ENCODE data around the gene CGB2. TPM values are rescaled to one million over a fixed set of nuclear protein-coding genes. Genes with fewer than 3 reads are reported as not detected.
"Not testable (repeated sequence)": the region's sequence is repeated elsewhere in the genome, so short reads cannot be mapped to it uniquely, and the experiment has no call there.

CGB2 gene
- polyA plus RNA-seq, 5 donors: not detected

GRCh38 chr19:49009828-49010227 lies 21.9 kb upstream of the CGB2 start:
- DNase-seq: no peak

- no peak for DNase-seq
These were observed 21.2 kb upstream of the CGB2 start for GRCh38 chr19:49010453-49010852.

- DNase-seq: no peak
These were observed 20.5 kb upstream of the CGB2 start for GRCh38 chr19:49011194-49011593.

- DNase-seq: no peak
These were observed 17.4 kb upstream of the CGB2 start for GRCh38 chr19:49014123-49014869.

DNA sequence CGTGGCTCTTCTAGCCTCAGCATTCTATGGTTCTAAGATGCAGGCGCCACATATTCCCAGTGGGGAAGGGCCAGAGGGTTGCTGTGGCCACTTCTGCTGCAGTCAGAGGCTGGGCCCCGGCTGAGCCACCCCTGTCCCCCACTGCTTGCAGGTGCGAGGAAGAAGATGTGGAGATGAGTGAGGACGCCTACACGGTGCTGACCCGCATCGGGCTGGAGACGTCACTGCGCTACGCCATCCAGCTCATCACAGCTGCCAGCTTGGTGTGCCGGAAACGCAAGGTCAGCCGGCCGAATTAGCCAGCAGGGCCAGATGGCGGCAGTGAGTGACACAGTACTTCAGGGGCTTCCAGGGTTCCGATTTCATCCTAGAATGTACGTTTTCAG lies 16.8 kb upstream of the CGB2 start:
- DNase-seq: no peak

DNA sequence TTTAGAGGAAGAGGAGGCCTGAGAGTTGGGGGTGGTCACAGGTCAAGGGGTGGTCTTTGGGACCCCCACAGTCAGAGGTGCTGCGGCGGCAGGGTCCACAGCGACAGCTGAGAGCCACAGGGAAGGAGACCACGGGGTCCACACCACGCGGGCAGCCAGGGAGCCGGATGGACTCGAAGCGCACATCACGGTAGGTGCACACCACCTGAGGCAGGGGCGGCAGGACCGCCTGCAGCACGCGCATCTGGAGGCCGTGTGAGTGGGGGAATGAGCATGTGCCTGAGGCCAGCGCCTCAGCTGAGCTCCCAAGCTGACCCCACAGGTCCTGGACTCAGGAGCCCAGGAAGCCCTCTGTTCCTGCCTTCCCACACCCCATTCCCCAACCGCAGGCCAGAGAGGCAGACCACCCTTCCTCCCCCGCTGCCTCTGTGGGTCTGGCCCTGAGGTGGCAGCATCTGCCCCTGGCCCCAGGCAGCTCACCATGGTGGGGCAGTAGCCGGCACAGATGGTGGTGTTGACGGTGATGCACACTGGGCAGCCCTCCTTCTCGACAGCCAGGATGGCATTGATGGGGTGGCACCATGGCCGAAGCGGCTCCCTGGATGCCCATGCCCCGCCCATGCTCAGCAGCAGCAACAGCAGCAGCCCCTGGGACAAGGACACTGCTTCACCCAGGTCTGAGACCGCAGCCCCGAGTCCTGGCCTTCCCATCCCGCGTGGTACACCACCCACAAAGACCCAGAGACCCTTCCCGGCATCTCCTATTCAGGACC lies 15.4 kb upstream of the CGB2 start:
- DNase-seq: no peak

DNA sequence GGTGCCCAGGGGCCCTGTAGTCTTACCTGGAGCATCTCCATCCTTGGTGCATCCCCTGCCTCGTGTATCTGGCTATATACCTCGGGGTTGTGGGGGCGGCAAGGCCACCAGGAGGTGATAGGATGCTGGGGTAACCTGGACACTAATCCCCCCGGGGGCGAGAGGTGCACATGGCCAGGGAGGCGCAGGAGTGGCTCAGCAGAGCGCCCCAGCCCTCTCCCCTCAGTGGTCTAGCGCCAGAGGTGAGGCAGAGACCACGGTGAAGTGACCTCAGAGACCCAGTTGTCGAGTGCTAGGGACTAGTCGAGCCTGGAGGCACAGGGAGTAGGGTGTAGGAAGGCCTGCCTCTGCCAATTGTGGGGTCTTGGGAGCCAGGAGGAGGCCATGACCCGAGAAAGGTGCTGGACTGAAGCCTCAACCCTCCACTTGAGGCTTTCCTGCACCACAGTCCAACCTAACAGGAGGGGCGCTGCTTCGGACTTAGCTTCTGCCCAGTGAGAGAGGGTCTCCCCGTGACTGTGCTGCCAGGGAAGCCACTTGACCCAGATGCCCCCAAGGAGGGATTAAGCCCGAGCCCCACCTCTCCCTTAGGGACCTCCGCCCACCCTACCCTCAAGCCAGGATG lies 14.5 kb upstream of the CGB2 start, which contains the start of gene LHB:
Gene LHB, minus strand, starts transcription at position 51 of the 625 bp plus-strand sequence. Its CDS starts 10 bp downstream, at position 41.
- no peak for DNase-seq

DNA sequence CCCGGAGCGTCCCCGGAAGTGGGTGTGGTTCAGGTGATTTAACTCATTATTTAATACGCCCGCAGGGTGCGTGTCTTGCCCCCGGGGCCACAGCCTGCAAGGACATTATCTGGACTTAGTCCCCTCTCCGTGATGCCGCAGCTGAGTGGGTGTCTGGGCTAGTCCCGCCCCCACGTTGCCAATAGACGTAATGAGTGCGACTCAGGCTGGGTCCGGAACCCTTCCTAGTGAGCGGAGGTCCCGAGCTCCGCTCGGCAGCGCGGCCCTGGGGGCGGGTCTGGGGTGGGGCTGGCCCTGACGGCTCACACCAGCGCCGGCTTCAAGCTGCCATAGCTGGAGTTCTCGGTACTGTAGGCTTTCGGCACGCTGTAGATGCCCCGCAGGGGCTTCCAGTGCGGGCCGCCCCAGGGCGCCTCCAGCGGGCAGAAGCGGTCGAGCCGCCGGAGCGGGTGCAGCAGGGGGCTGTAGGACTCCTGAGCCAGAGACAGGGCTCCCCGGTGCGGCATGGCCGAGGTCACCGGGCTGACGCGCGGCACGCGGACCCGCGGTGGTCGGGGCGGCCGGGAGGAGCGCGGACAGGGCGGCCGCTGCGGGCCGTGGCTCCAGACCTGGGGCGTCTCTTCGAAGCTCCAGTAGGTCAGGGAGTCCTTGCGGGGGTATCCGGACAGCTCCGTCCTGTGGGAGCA lies 13.9 kb upstream of the CGB2 start:
- no peak for DNase-seq

DNA sequence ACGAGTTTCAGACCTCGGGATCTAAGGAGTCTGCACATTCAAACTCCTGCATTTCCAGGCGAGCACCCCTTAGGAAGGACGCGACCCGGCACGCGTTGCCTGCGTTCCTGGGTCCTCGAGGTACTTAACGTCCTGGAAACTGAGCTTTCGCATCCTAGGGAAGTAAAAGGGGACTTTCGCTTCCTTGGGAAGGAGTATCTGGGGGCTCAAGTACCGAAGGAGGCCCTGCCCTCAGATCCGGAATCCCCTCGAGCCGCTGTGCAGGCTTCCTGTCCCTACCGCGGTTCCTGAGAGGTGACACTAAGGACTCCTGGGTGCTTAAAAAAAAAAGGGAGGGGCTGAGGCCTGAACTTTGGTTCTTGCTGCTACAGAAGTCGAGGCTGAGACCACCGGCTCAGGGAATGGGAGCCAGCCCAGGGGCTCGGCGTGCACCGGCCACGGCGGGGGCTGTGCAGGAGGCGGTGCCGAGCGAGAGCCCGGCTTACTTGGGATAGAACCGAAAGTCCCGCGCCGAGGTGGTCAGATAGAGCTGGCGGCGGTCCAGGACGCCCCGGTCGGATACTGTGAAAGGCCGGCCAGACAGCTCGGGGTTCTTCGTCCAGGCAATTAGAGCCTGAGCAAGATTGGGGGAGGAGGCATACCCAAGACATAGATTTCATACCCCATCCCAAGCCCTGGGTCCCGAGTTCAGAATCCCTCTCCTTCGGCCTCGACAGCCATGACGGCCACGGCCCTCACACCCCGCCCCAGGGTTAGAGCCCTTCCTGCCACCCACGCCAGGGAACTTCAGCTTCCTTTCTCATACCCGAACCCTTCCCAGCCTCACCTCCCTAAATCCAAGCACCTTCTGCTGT lies 13.1 kb upstream of the CGB2 start:
- not testable (repeated sequence) for DNase-seq

- DNase-seq: no peak
These were observed 12.3 kb upstream of the CGB2 start for GRCh38 chr19:49019242-49019932.

GRCh38 chr19:49020342-49020741 lies 11.3 kb upstream of the CGB2 start:
- no peak for DNase-seq

DNA sequence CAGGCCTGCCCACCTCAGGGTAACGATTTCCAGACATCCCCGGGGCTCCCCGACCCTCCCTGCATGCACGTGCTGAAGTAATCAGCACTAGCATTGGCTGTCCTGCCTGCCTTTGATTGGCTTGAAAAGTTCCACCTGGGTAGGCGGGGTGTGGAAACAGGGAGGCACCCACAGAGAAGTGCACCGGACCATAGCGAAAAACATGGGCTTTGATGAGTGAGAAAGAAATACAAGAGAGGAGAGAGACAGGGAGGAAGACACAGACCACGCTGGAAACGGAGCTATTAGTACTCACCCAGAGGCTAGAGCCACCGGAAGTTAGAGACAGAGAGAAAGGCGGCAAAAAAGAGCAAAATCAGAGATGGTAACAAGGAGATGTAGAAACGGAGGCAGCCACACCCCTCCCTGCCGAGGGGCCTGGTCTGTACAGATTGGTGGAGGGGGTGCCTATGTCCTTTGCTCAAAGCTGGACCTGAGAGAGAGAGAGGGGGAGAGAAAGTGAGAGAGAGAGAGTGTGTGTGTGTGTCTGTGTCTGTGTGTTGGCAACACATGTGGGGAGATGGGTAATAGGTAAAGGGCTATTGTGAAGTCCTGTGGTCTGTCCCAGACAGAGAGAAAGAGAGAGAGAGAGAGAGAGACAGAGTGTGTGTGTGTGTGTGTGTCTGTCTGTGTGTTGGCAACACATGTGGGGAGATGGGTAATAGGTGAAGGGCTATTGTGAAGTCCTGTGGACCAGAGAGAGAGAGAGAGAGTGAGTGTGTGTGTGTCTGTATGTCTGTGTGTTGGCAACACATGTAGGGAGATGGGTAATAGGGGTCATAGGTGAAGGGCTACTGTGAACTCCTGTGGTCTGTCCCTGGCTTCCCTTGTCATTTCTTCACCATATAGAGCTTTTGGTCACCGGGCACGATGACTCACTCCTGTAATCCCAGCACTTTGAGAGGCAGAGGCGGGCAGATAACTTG lies 10.5 kb upstream of the CGB2 start:
- DNase-seq: no peak

DNA sequence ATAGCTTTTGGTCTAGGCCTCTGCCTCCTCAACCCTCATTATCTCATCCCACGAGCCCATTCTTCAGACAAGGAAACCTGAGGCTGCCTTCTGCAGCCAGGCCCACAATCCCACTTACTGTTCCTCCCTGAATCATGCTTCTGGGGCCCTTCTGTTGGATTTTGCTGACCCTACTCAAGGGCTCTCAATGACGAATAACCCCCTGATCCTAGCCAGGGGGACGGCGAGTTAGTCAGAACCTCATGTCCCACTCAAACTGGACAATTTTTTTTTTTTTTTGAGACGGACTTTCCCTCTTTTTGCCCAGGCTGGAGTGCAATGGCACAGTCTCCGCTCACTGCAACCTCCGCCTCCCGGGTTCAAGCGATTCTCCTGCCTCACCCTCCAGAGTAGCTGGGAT lies 9.6 kb upstream of the CGB2 start:
- no peak for DNase-seq

DNA sequence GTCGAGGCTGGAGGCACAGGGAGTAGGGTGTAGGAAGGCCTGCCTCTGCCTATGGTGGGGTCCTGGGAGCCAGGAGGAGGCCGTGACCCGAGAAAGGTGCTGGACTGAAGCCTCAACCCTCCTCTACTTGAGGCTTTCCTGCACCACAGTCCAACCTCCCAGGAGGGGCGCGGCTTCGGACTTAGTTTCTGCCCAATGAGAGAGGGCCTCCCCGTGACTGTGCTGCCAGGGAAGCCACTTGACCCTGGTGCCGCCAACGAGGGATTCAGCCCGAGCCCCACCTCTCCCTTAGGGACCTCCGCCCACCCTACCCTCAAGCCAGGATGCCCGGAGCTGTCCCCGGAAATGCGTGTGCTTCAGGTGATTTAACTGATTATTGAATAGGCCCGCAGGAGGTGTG lies 7.5 kb upstream of the CGB2 start, which contains the start of gene CGB3:
Gene CGB3, minus strand, starts transcription at position 101 of the 400 bp plus-strand sequence. CDS start 362 bp downstream, outside the sequence.
- DNase-seq: not testable (repeated sequence)

- DNase-seq: not testable (repeated sequence)
These were observed 6.6 kb upstream of the CGB2 start for GRCh38 chr19:49025088-49025487.

DNA sequence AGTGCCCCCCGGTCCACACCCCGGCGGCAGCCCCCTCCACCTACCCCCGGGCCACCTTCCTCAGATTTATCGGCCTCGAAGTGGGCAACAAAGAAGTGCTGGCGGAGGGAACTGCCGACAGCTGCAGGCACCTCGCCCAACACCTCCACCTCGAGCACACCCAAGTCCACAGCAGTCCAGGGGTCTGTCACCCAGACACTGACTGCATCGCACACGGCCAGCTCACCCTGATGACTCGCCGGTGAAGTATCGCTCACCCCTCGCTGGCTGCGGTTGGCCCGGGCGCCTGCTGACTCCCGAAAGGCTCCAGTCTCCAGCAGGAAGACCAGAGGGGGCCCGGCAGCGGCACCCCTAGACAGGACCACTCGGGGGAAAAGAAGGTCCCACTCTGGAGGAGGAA lies 6.1 kb upstream of the CGB2 start:
- DNase-seq: not testable (repeated sequence)

DNA sequence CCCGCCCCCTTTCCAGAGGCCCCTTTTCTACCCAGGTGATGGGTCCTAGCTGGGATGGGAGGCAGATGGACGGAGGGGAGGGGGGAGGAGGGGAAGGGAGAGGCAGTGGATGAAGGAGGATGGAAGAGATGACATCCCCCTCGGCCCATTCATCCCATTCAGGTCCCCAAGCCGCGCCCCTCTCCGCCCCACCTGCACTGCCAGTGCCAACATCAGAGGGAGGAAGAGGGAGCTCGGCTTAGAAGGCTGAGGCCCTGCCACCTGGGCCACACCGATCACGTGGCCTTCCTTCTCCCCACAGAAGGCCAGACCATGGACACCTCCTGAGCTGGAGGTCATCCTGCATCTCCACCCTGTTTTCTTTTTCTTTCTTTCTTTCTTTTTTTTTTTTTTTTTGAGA lies 3.0 kb upstream of the CGB2 start:
- DNase-seq: not testable (repeated sequence)

GRCh38 chr19:49029749-49030148 lies 1.9 kb upstream of the CGB2 start:
- not testable (repeated sequence) for DNase-seq

- not testable (repeated sequence) for DNase-seq
These were observed 1.4 kb upstream of the CGB2 start for GRCh38 chr19:49030323-49030722.
